GM19452 (cell line): Measurements from ENCODE around the gene ZSCAN30.

Experiments
- ATAC-seq: cut with Tn5 transposase; IDR thresholded peaks from one replicate; pipeline ENCODE4 v1.9.1; 2021; ENCODE audit not compliant: unreplicated experiment

ZSCAN30 gene

DNA sequence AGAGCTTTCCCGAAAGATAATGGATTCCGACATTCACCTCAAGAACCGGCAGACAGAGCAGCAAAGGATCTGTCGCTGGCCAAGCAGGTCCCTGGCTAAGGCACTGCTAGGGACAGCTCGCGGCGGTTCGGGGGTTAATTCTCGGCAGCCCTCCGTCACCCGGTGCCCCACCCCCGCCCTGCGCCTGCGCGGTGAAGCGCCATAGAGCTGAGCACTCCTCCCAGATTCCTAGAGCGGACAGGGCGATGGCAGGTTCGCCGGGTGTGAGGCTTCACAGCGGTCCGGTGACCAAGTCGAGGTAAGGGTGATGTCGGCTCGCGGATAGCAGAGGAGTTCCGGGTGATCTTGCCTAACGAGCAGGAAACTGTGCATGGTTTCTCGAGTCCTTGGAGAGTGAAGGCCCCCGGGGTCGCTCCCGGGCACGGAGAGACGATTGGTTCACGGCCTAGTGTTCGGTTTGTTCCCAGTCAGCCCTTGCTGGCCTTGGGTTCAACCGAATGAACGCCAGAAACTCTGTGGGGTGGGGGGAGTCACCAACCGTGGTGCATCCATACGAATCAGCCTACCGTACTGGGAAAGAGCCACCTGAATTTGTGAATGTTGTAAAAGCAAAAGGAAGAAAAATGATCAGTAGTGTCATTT is at the start of gene ZSCAN30:
Gene ZSCAN30 (minus strand): TSS at position 136 of the 642 bp plus-strand sequence. CDS start 25,877 bp downstream, outside the sequence.
- peak; percentile 90 for ATAC-seq

- no peak for ATAC-seq
Measured at GRCh38 chr18:35337286-35337685, 47.3 kb upstream of the ZSCAN30 start.

- no peak for ATAC-seq
Measured at GRCh38 chr18:35335866-35336265, 45.8 kb upstream of the ZSCAN30 start.

GRCh38 chr18:35334821-35335220 is 44.8 kb upstream of the ZSCAN30 start:
- ATAC-seq = no peak

GRCh38 chr18:35334212-35334611 is 44.2 kb upstream of the ZSCAN30 start:
- no peak for ATAC-seq

- no peak for ATAC-seq
Measured at GRCh38 chr18:35331367-35332087, 41.5 kb upstream of the ZSCAN30 start.

DNA sequence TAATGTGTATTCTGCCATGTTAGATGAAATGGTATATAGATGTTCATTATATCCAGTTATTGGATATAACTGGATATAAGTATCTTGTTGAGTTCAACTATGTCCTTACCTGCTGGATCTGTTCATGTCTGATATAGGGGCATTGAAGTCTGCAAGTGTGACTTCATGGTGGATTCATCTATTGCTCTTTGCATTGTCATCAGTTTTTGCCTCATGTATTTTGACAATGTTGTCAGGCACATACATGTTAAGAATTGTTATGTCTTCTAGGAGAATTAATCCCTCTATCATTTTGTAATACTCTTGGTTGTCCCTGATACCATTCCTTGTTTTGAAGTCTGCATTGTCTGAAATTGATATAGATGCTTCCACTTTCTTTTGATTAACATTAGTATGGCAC is 38.8 kb upstream of the ZSCAN30 start:
- no peak for ATAC-seq

GRCh38 chr18:35326695-35327387 is 36.8 kb upstream of the ZSCAN30 start:
- ATAC-seq = no peak

GRCh38 chr18:35324926-35325655 is 35.1 kb upstream of the ZSCAN30 start:
- no peak for ATAC-seq

GRCh38 chr18:35322486-35323458 is 32.7 kb upstream of the ZSCAN30 start:
- no peak for ATAC-seq

DNA sequence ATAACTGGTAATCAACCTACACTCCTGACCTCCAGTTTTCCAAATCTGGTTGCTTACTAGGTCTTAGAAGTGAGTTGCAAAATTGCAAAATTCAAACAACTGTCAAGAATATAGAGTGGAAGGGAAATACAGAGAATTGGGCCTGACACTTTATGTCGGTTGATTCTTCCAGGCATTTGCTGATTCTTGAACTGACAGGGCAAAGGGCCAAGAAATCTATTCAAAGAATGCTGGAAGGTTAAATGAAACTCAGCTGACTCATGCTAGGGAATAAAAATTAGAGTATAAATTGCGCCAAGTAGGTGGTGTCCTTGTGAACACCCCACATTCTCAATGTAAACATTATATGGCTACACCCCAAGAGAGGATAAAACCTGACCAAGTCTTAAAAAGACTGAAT is 21.5 kb upstream of the ZSCAN30 start:
- ATAC-seq = no peak

DNA sequence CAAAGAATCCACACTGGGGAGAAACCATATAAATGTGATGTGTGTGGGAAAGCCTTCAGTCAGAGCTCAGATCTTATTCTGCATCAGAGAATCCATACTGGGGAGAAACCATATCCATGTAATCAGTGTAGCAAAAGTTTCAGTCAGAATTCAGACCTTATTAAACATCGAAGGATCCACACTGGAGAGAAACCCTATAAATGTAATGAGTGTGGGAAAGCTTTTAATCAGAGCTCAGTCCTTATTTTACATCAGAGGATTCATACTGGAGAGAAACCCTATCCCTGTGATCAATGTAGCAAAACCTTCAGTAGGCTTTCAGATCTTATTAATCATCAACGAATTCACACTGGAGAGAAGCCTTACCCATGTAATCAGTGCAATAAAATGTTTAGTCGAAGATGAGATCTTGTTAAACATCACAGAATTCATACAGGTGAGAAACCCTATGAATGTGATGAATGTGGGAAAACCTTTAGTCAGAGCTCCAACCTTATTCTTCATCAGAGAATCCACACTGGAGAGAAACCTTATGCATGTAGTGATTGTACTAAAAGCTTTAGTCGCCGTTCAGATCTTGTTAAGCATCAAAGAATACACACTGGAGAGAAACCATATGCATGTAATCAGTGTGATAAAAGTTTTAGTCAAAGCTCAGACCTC is 16.7 kb upstream of the ZSCAN30 start:
- ATAC-seq = no peak

DNA sequence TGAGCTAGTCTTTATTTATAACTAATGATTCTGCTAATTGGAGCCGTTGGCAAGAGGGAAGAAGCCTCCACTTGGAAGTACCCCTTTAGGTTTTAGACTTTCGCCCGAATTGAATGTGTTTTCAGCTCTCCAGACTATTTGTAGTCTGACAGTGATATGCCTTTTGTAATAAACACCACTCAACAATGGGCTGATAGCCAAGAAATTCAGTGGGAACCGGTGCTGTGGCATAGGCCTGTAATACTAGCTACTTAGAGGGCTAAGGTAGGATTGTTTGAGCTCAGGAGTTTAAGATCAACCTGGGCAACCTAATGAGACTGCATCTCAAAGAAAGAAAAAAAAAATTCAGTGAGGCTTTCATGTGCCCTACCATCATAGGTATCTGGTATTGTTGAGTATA is 13.6 kb upstream of the ZSCAN30 start:
- no peak for ATAC-seq

DNA sequence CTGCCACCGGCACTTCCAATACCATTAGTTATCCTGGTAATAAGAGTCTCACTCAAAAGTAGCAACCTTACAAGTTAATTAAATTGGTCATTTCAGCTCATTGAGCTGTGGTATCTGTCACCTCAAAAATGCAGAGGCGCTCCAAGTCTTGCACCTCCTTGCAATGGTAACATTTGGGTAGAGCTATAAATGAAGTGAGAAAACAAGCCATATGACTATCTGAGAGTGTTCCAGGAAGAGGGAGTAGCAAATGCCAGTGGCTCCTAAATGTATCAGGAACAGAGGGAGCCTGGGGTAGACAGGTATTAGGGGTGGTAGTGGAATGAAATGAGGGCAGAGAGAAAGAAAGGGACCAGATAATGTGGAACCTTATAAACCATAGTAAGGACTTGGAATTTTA is 6.0 kb upstream of the ZSCAN30 start:
- ATAC-seq = no peak

GRCh38 chr18:35291166-35291565 is 1.1 kb upstream of the ZSCAN30 start:
- ATAC-seq = no peak

DNA sequence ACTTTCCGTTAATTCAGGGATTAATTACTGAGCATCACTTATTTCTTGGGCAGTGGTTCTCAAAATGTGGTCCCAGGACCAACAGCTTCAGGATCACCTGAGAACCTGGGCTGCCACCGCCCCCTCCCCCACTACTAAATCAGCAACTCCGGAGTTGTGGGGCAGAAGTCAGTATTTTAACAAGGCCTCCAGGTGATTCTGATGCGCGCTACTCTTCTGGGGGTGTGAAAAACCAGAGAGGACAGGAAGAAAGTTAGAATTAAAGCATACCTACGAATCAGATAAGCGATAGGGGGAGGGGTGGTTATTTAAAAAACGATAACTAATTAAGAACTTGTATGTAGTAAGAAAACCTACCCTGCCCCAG is 319 bp downstream of the ZSCAN30 start:
- peak; percentile 27 for ATAC-seq

DNA sequence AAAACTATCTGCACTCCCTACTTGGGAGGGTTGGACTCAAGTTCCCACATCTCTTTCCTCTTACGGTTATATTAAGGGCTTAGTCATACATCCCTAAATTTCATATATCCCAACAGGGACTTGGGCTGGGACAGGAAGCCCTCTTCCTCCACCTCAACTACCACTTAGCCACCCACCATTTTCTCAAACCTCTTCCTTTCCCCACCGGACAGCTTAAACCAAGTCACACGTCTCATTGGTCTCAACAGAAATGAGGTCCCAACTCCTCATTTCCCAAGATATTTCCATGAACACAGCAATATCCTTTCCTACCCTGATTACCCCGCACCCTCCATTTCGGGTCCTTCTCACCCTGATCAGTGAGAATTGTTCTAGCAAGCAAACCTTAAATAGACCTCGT is 736 bp downstream of the ZSCAN30 start:
- peak; percentile 2 for ATAC-seq

- no peak for ATAC-seq
Measured at GRCh38 chr18:35284841-35285240, 5.2 kb downstream of the ZSCAN30 start.

DNA sequence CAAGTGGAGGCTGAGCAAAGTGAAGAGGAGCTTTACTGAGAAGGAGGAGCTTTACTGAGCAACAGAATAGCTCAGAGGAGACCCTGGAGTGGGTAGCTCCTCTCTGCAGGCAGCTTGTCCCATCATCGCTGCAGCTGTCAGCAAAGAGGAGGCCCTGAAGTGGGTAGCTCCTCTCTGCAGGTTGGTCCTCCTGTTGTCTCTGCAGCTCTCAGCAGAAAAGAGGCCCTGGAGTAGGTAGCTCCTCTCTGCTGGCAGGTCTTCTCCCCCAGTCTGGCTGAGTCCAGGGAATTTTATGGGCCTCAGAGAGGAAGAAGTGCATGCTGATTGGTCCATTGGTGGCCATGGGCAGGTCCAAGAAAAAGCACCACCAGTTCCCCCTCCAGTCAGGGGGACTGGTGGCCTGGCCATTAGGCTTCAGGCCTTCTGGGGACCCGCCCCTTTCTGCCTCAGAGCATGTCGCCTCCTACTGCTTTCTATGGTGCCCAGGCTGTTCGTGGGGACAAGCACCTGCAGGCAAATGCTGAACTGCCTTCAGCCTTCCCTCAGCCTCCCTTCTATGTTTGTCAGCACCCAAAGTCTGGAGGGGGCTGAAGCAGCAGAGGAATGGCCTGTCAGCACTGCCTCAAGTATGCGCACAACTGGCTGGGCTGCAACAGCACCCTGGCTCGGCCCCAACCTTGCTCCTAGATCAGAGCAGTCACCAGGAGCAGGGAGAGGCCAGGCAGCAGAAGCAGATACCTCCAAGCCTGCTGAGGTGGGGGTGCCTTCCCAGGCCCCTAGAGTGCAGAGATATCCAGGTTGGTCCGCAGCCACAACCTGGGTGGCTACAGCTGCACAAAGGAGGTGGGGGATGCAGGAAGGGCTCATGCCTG is 5.9 kb downstream of the ZSCAN30 start:
- ATAC-seq = no peak
